Left forelimb (tissue), 1 donor: Measurements from ENCODE around the gene CRIP3.
"Not testable (repeated sequence)": the region's sequence is repeated elsewhere in the genome, so short reads cannot be mapped to it uniquely, and the experiment has no call there.

Experiments
- DNase-seq: peaks from one replicate; pipeline ENCODE4 v3.0.0-alpha.2; 2018; ENCODE audit warnings: low spot score

The CRIP3 gene

GRCh38 chr6:43308101-43308989 is at the start of gene CRIP3:
Gene CRIP3 (minus strand): TSS chr6:43308826. CDS start chr6:43308792, 34 bp downstream.
- no peak for DNase-seq

- no peak for DNase-seq
These were observed 47.4 kb upstream of the CRIP3 start for GRCh38 chr6:43355862-43356590.

- DNase-seq: not testable (repeated sequence)
These were observed 43.3 kb upstream of the CRIP3 start for GRCh38 chr6:43351951-43352350.

- no peak for DNase-seq
These were observed 38.8 kb upstream of the CRIP3 start for GRCh38 chr6:43347444-43347843.

GRCh38 chr6:43347021-43347420 is 38.4 kb upstream of the CRIP3 start:
- no peak for DNase-seq

- not testable (repeated sequence) for DNase-seq
These were observed 37.6 kb upstream of the CRIP3 start for GRCh38 chr6:43346243-43346642.

GRCh38 chr6:43339168-43339567 is 30.5 kb upstream of the CRIP3 start:
- no peak for DNase-seq

GRCh38 chr6:43338243-43338642 is 29.6 kb upstream of the CRIP3 start:
- no peak for DNase-seq

GRCh38 chr6:43336382-43336781 is 27.8 kb upstream of the CRIP3 start:
- DNase-seq: no peak

- no peak for DNase-seq
These were observed 26.8 kb upstream of the CRIP3 start for GRCh38 chr6:43335469-43335868.

- no peak for DNase-seq
These were observed 26.0 kb upstream of the CRIP3 start for GRCh38 chr6:43334466-43335095.

GRCh38 chr6:43331891-43332290 is 23.3 kb upstream of the CRIP3 start:
- no peak for DNase-seq

GRCh38 chr6:43331470-43331869 is 22.8 kb upstream of the CRIP3 start:
- no peak for DNase-seq

- DNase-seq: no peak
These were observed 19.9 kb upstream of the CRIP3 start for GRCh38 chr6:43328528-43328927.

- DNase-seq: no peak
These were observed 17.2 kb upstream of the CRIP3 start for GRCh38 chr6:43325876-43326275.

- DNase-seq: no peak
These were observed 9.4 kb upstream of the CRIP3 start for GRCh38 chr6:43318011-43318410.

- no peak for DNase-seq
These were observed 5.2 kb upstream of the CRIP3 start for GRCh38 chr6:43313813-43314212.

- DNase-seq: no peak
These were observed 3.0 kb upstream of the CRIP3 start for GRCh38 chr6:43311666-43312065.

- no peak for DNase-seq
These were observed 2.0 kb upstream of the CRIP3 start for GRCh38 chr6:43310624-43311023.

- no peak for DNase-seq
These were observed 1.5 kb upstream of the CRIP3 start for GRCh38 chr6:43310134-43310533.

- DNase-seq: no peak
These were observed 408 bp upstream of the CRIP3 start for GRCh38 chr6:43308990-43309477.

GRCh38 chr6:43307451-43308100 is 1.1 kb downstream of the CRIP3 start:
- no peak for DNase-seq
